ENCODE data around the gene SLC9A8.
A peak's percentile ranks its signal among the peaks of the same experiment; 100 is the strongest.

The SLC9A8 gene

GRCh38 chr20:49812507-49813304 is at the start of gene SLC9A8:
Gene SLC9A8, plus strand, starts transcription at chr20:49812828. Its CDS starts 95 bp downstream, at chr20:49812923.
- peak; percentile 69 for DNase-seq (ENCODE audit: extremely low read depth, low read depth)
- peak; percentile 13 for TF ChIP-seq CTCF (IDR thresholded peaks at IDR 0.05; ENCODE audit: low read depth, low read length)

GRCh38 chr20:49762940-49763766 is 49.5 kb upstream of the SLC9A8 start:
- TF ChIP-seq CTCF (IDR thresholded peaks at IDR 0.05; ENCODE audit: low read depth, low read length), result no peak
- DNase-seq (ENCODE audit: extremely low read depth, low read depth), result no peak

GRCh38 chr20:49765413-49765736 is 47.3 kb upstream of the SLC9A8 start:
- TF ChIP-seq CTCF (IDR thresholded peaks at IDR 0.05; ENCODE audit: low read depth, low read length), result no peak
- no peak for DNase-seq (ENCODE audit: extremely low read depth, low read depth)

- TF ChIP-seq CTCF (IDR thresholded peaks at IDR 0.05; ENCODE audit: low read depth, low read length), result no peak
- DNase-seq (ENCODE audit: extremely low read depth, low read depth), result no peak
Observed at GRCh38 chr20:49765846-49766541, 46.6 kb upstream of the SLC9A8 start.

- DNase-seq (ENCODE audit: extremely low read depth, low read depth), result no peak
- no peak for TF ChIP-seq CTCF (IDR thresholded peaks at IDR 0.05; ENCODE audit: low read depth, low read length)
Observed at GRCh38 chr20:49766979-49767521, 45.6 kb upstream of the SLC9A8 start.

GRCh38 chr20:49768204-49769047 is 44.2 kb upstream of the SLC9A8 start:
- no peak for TF ChIP-seq CTCF (IDR thresholded peaks at IDR 0.05; ENCODE audit: low read depth, low read length)
- peak; percentile 71 for DNase-seq (ENCODE audit: extremely low read depth, low read depth)

All from AG09319 (cell line).